Peyer's patch (tissue), 4 donors: Measurements from ENCODE around the gene ESRP2.

Experiments
- POLR2A ChIP-seq, 2 donors: fragments of 450-650 bp; IDR thresholded peaks; one replicate each; pipeline ENCODE4 v1.5.1; 2017; ENCODE audit warnings: antibody characterized with exemption in 2 of 2, mild to moderate bottlenecking in 2 of 2, moderate library complexity in 2 of 2
- TF ChIP-seq, protein P1 (sequence below), 6 experiments: fragments of 450-650 bp in 4 of 6; fragments of 200-600 bp in 2 of 6; sonication (generic) in 1 of 6; IDR thresholded peaks; one replicate each; pipeline ENCODE4 v1.5.1; 2017 to 2019; ENCODE audit warnings: antibody characterized with exemption in 6 of 6, mild to moderate bottlenecking in 3 of 6, moderate library complexity in 1 of 6

DNA sequence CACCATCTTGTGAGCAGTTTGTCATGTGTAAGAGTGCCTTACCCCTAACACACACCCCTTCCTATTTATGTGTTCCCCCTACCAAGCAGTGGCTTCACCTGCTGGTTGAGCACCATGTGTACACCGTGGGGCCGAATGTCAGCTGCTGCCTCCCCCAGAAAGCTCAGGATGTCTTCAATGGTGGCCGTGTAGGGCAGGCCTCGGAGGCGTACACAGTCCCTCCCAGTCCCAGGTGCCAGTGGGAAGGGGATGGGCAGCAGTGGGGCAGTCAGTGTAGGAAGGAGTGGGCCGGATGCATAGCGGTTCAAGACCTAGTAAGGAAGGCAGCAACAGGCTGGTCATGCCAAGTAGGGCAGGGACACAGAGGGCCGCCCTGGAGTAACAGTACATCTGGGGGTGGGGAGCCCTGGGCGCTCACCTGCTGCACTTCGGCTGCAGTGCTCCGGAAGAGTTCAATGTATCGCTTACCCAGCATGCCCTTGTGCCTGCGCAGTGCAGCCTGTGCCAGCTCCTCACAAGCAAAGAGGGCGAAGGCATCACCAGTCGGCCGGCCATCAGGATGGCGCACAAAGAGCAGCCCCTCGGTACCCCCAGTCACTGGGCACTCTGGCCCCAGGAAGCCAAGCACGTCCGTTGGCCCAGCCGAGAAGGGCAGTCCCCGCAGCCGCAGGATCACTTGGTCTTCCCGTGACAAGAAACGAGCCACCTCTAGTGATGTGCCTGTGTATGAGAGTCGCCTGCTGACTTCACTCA lies 4.4 kb downstream of the ESRP2 start:
- TF ChIP-seq POLR2A (IDR thresholded peaks at IDR 0.05): no peak
- TF ChIP-seq, protein P1, sequence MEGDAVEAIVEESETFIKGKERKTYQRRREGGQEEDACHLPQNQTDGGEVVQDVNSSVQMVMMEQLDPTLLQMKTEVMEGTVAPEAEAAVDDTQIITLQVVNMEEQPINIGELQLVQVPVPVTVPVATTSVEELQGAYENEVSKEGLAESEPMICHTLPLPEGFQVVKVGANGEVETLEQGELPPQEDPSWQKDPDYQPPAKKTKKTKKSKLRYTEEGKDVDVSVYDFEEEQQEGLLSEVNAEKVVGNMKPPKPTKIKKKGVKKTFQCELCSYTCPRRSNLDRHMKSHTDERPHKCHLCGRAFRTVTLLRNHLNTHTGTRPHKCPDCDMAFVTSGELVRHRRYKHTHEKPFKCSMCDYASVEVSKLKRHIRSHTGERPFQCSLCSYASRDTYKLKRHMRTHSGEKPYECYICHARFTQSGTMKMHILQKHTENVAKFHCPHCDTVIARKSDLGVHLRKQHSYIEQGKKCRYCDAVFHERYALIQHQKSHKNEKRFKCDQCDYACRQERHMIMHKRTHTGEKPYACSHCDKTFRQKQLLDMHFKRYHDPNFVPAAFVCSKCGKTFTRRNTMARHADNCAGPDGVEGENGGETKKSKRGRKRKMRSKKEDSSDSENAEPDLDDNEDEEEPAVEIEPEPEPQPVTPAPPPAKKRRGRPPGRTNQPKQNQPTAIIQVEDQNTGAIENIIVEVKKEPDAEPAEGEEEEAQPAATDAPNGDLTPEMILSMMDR (IDR thresholded peaks at IDR 0.05): no peak
